ENCODE results near the gene NR4A1. TPM values are rescaled to one million over a fixed set of nuclear protein-coding genes. Genes with fewer than 3 reads are reported as not detected.
A peak's percentile ranks its signal among the peaks of the same experiment; 100 is the strongest.

The NR4A1 gene
- total and polyA plus RNA-seq, 8 donors: 11.7 to 85.4 (median 30.0) TPM

DNA sequence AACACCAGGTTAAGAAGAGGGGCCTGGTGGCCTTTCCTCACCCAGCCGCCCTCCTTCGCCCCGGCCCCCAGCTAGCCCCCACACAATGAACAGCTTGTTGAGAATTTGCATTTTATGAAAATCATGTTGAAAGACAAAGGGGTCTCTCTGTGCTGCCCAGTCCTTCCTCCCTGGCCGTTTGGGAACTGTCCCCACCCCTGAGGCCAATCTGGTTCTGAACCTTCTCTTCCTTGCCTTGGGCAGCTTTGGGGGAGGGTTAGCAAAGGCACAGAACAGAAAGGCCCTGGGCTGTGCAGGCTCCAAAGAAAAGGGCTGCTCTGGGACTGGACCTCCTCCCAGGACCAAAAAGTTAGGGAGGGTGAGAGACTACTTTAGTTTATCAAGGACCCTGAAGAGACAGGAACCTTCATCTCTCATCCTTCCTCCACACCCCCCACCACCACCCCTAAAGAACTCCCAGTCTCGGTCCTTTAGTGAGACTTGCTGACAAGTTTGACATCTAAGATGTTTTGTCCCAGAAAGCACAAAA, 43.2 kb upstream of the NR4A1 start:
- FAIRE-seq: no peak
- peaks cover 0 to 7% (median 0%) of the 10 kb centered on the region in 3 donors for H3K4me1 ChIP-seq
- TF ChIP-seq, protein P1, sequence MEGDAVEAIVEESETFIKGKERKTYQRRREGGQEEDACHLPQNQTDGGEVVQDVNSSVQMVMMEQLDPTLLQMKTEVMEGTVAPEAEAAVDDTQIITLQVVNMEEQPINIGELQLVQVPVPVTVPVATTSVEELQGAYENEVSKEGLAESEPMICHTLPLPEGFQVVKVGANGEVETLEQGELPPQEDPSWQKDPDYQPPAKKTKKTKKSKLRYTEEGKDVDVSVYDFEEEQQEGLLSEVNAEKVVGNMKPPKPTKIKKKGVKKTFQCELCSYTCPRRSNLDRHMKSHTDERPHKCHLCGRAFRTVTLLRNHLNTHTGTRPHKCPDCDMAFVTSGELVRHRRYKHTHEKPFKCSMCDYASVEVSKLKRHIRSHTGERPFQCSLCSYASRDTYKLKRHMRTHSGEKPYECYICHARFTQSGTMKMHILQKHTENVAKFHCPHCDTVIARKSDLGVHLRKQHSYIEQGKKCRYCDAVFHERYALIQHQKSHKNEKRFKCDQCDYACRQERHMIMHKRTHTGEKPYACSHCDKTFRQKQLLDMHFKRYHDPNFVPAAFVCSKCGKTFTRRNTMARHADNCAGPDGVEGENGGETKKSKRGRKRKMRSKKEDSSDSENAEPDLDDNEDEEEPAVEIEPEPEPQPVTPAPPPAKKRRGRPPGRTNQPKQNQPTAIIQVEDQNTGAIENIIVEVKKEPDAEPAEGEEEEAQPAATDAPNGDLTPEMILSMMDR (IDR thresholded peaks at IDR 0.05): no peak
- no peak for ATAC-seq
- no peaks in the 10 kb centered on the region for H3K9me3 ChIP-seq
- WGBS, 2 donors: 55 to 61% methylated on average over 5 of the region's 5 CpGs
- peak overlapping the region; percentile 22 to 76 (median 48) for H3K27ac ChIP-seq
- intact Hi-C loops (cut with DNase I): no loop called here
- H3K27me3 ChIP-seq: no peaks in the 10 kb centered on the region
- DNase-seq: peak in 2 of 6 donors; percentile 25 to 33
- H3K4me3 ChIP-seq: peak overlapping the region in 3 of 4 donors; percentile 54 to 69 (median 61)
- H3K36me3 ChIP-seq: peaks cover 0 to 3% (median 0%) of the 10 kb centered on the region in 3 donors

DNA sequence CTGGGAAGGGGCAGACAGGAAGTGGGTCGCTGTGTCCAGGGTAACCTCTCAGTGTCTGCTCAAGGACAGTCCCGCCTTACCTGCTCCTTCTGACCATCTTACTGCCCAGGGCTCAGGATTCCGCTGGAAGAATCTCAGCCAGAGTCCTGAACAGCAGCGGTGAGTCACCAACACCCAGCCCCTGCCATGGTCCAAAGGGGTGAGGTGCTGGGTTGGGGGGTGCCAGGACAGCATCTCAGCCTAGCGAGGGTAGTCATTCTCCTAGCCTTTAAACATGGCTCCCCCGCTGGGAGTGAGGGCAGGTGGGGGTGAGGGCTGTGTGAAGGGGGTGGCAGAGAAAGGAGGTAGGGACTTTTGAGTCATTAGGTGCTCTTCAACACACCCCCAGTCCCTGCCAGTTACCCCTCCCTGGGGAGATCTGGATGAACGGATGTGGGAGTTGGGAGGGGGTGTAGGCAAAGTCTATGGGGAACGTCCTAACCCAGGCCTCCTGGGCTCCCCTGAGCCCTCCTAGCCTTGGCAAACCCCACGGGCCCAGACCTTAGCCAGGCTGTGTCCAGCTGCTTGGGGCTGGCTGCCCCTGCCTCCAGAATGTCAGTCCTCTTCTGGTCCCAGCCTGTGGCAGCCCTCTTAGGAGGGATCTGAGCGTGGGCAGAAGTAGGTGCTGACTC, 42.0 kb upstream of the NR4A1 start:
- Histone ChIP-seq H3K4me1 (peaks cover 0 to 7% (median 0%) of the 10 kb centered on the region in 3 donors), H3K27ac (peak overlapping the region in 2 of 4 donors; percentile 41), H3K36me3 (peaks cover 0 to 7% (median 0%) of the 10 kb centered on the region in 3 donors), H3K9me3 (no peaks in the 10 kb centered on the region), H3K27me3 (no peaks in the 10 kb centered on the region), H3K4me3 (peak overlapping the region in 1 of 4 donors; percentile 69)
- TF ChIP-seq, protein P1 (IDR thresholded peaks at IDR 0.05): no peak
- 79% methylated on average over 10 of the region's 10 CpGs for WGBS, 2 donors
- ATAC-seq: no peak
- no peak for FAIRE-seq
- peak in 2 of 6 donors; percentile 23 to 37 for DNase-seq
- intact Hi-C loops (cut with DNase I): no loop called here

DNA sequence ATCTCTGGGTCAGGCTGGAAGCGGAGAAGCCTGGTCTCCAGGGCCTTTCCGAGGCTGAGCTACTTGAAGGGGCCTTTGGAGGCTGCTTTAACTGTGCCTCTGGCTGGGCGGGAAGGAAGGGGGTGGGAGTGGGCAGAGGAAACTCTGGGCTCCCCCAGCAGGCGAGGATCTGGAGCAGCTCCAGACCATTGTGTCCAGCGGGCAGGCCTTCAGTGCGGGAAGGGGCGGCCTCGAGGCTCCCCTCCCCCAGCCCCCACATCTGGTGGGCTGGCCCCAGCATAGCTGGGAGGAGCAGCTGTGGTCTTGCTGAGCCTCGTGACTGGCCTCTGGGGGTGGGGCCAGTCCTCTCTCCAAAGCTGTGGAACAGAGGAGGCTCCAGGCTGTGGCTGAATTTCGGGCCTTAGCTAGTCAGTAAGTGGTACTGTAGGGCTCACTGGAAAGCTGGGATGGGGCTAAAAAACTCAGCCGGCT, 41.1 kb upstream of the NR4A1 start:
- Histone ChIP-seq H3K9me3 (no peaks in the 10 kb centered on the region), H3K4me1 (peaks cover 0 to 7% (median 0%) of the 10 kb centered on the region in 3 donors), H3K27ac (peak overlapping the region in 3 of 4 donors; percentile 1 to 41 (median 41)), H3K4me3 (no peak overlapping the region), H3K36me3 (peaks cover 0 to 11% (median 0%) of the 10 kb centered on the region in 3 donors), H3K27me3 (no peaks in the 10 kb centered on the region)
- WGBS, 2 donors: 50 to 51% methylated on average over 11 of the region's 11 CpGs
- ATAC-seq (peak in 3 of 4 donors; percentile 39 to 58 (median 53)), DNase-seq (peak in 4 of 6 donors; percentile 43 to 58 (median 52)), FAIRE-seq (no peak)
- intact Hi-C loops (cut with DNase I): no loop called here
- TF ChIP-seq, protein P1 (IDR thresholded peaks at IDR 0.05): no peak

DNA sequence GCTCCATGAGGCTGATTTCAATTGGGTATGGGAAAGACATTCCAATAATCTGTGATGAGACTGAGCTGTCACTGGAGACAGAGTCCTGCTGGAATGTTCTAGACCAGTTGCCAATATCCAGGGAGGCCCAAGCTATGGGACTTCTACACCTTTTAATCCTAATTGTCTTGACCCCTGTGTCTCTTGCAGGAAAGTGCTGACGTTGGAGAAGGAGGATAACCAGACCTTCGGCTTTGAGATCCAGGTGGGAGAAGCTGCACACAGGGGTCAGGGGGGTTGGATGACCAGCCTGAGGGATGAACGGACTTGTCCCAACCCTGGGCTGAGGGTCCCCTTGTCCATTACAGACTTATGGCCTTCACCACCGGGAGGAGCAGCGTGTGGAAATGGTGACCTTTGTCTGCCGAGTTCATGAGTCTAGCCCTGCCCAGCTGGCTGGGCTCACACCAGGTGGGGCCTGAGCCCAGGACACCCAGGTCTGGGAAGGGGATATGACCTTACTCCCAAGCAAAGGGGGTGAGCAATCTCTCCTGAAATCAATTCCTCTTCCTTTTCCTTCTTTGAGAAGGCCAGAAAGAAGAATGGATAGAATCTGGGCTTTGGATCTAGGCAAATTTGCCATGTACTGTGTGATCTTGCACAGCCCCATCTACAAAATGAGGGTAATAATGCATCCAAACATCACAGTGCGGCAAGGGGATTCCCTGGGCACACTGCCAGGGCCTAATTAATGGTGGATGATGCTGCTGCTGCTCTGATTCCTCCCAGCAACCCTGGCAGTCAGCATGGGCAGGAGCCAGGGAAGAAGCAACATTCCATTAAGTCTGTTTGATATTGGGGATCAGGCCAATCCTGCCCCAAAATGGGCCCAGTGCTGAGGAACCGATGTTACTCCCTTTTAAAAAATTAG, 40.3 kb upstream of the NR4A1 start:
- Histone ChIP-seq H3K4me3 (no peak overlapping the region), H3K9me3 (no peaks in the 10 kb centered on the region), H3K36me3 (peaks cover 0 to 11% (median 0%) of the 10 kb centered on the region in 3 donors), H3K4me1 (peaks cover 0 to 7% (median 0%) of the 10 kb centered on the region in 3 donors), H3K27me3 (no peaks in the 10 kb centered on the region), H3K27ac (peak overlapping the region in 3 of 4 donors; percentile 1 to 41 (median 22))
- no peak for FAIRE-seq
- peak in 1 of 6 donors; percentile 7 for DNase-seq
- ATAC-seq: no peak
- intact Hi-C loops (cut with DNase I): no loop called here
- TF ChIP-seq, protein P1 (IDR thresholded peaks at IDR 0.05): no peak
- WGBS, 2 donors: 53 to 61% methylated on average over 8 of the region's 8 CpGs
